ENCODE measurements around the gene PDSS2.
"Not testable (repeated sequence)": the region's sequence is repeated elsewhere in the genome, so short reads cannot be mapped to it uniquely, and the experiment has no call there.

Gene PDSS2

DNA sequence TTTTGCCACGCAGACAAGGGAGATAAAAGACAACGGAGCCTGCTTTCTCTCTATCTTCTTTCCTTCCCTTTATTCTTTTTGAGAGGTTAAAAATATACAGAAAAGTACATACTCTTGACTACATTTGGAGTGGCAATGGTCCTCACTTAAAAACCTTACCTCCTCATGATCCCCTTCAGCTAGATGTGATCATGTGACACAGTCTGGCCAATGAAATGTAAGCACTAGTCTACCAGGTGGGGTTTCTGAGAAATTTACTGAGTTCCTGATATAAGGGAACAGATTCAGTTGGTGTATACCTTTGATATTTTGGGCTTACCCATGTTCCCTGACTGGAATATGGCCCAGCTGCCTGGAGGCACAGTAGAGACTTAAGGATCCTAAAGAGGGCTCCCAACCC lies 178.6 kb downstream of the PDSS2 start:
- no peaks in the 10 kb centered on the region for H3K9me3 ChIP-seq (ENCODE audit: control insufficient read depth, insufficient read depth, low read length)
- no peak overlapping the region for H3K9ac ChIP-seq (ENCODE audit: low read depth, low read length)
- H3K4me1 ChIP-seq (ENCODE audit: insufficient read depth, low read length): no peaks in the 10 kb centered on the region; the same call in 1 of the 2 replicates
- H3K36me3 ChIP-seq (ENCODE audit: insufficient read depth, low read length): no peaks in the 10 kb centered on the region

GRCh38 chr6:107280001-107280400 lies 179.4 kb downstream of the PDSS2 start:
- H3K4me1 ChIP-seq (ENCODE audit: insufficient read depth, low read length); H3K9me3 ChIP-seq (ENCODE audit: control insufficient read depth, insufficient read depth, low read length); H3K9ac ChIP-seq (ENCODE audit: low read depth, low read length); H3K36me3 ChIP-seq (ENCODE audit: insufficient read depth, low read length): not testable (repeated sequence)

- no peaks in the 10 kb centered on the region for H3K9me3 ChIP-seq (ENCODE audit: control insufficient read depth, insufficient read depth, low read length)
- H3K9ac ChIP-seq (ENCODE audit: low read depth, low read length): no peak overlapping the region
- no peaks in the 10 kb centered on the region for H3K4me1 ChIP-seq (ENCODE audit: insufficient read depth, low read length)
- no peaks in the 10 kb centered on the region for H3K36me3 ChIP-seq (ENCODE audit: insufficient read depth, low read length)
Measured at GRCh38 chr6:107275330-107275865, 184.0 kb downstream of the PDSS2 start.

GRCh38 chr6:107274288-107274687 lies 185.1 kb downstream of the PDSS2 start:
- Histone ChIP-seq H3K9me3 (ENCODE audit: control insufficient read depth, insufficient read depth, low read length) (no peaks in the 10 kb centered on the region), H3K9ac (ENCODE audit: low read depth, low read length) (no peak overlapping the region), H3K36me3 (ENCODE audit: insufficient read depth, low read length) (no peaks in the 10 kb centered on the region), H3K4me1 (ENCODE audit: insufficient read depth, low read length) (no peaks in the 10 kb centered on the region)

GRCh38 chr6:107272246-107272645 lies 187.1 kb downstream of the PDSS2 start:
- no peaks in the 10 kb centered on the region for H3K9me3 ChIP-seq (ENCODE audit: control insufficient read depth, insufficient read depth, low read length)
- H3K36me3 ChIP-seq (ENCODE audit: insufficient read depth, low read length): no peaks in the 10 kb centered on the region
- H3K9ac ChIP-seq (ENCODE audit: low read depth, low read length): no peak overlapping the region
- peaks cover under 1% of the 10 kb centered on the region; the same call in 1 of the 2 replicates for H3K4me1 ChIP-seq (ENCODE audit: insufficient read depth, low read length)

DNA sequence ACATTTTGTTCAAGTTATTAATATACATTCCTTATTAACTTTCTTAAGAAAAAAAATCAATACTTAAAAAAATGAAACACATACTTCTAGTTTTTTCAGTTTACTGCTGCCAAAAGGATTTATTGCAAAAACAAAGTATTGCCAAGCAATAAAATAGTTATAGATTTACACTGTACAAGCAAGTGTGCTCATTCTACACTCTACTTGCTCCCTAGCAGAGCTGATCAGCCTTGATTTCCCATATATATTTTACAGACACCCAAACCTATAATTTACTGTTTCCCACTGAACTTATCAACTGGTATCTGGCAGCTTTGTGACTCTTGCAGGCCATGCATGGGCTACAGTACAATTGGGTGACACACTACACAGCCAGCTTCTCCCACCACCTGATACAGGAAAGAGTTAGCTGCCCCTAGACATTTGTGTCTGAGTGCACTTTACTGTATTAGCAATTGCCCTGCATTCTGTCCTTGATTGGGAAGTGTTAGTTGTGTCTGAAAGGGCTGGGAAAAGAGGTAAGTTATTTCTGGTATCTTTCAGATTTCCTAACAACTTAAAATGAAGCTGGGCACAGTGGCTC lies 188.1 kb downstream of the PDSS2 start:
- no peak overlapping the region for H3K9ac ChIP-seq (ENCODE audit: low read depth, low read length)
- peaks cover 10% of the 10 kb centered on the region for H3K4me1 ChIP-seq (ENCODE audit: insufficient read depth, low read length)
- no peaks in the 10 kb centered on the region for H3K9me3 ChIP-seq (ENCODE audit: control insufficient read depth, insufficient read depth, low read length)
- no peaks in the 10 kb centered on the region for H3K36me3 ChIP-seq (ENCODE audit: insufficient read depth, low read length)

DNA sequence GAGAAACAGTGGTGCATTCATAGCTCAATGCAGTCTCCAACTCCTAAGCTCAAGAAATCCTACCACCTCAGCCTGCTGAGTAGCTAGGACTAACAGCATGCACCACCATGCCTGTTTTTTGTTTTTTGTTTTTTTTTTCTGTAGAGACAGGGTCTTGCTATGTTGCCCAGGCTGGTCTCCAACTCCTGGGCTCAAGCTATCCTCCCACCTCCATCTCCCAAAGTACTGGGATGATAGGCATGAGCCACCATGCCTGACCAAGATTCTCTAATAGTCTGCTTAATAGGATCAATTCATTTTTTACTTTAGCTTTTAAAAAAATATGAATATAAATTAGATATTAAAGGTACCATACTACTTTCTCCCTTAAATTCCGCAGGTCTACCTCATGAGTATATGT lies 191.7 kb downstream of the PDSS2 start:
- Histone ChIP-seq H3K4me1 (ENCODE audit: insufficient read depth, low read length) (peaks cover 13% of the 10 kb centered on the region), H3K36me3 (ENCODE audit: insufficient read depth, low read length) (no peaks in the 10 kb centered on the region), H3K9me3 (ENCODE audit: control insufficient read depth, insufficient read depth, low read length) (no peaks in the 10 kb centered on the region), H3K9ac (ENCODE audit: low read depth, low read length) (no peak overlapping the region)

DNA sequence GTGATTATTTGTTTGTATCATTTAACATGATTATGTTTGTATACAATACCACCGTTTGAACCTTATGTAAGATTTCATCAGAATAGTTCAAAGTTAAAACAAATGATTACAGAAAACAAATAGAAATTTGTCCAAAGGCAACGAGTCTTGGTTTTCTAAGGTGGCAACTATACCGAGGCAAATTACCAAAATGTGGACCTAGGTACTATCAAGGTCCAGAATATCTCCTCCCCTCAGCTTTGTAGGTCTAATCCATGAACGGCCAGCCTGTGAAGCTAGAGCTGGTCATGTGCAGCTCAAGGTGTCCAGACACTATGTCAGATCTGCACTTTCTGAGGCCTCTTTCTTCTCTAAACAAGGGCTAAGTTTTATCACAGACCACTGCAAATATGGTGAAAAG lies 192.4 kb downstream of the PDSS2 start:
- peaks cover 13% of the 10 kb centered on the region for H3K4me1 ChIP-seq (ENCODE audit: insufficient read depth, low read length)
- H3K9ac ChIP-seq (ENCODE audit: low read depth, low read length): no peak overlapping the region
- H3K36me3 ChIP-seq (ENCODE audit: insufficient read depth, low read length): no peaks in the 10 kb centered on the region
- no peaks in the 10 kb centered on the region for H3K9me3 ChIP-seq (ENCODE audit: control insufficient read depth, insufficient read depth, low read length)

- Histone ChIP-seq H3K36me3 (ENCODE audit: insufficient read depth, low read length) (no peaks in the 10 kb centered on the region), H3K9me3 (ENCODE audit: control insufficient read depth, insufficient read depth, low read length) (no peaks in the 10 kb centered on the region), H3K9ac (ENCODE audit: low read depth, low read length) (no peak overlapping the region), H3K4me1 (ENCODE audit: insufficient read depth, low read length) (peaks cover 13% of the 10 kb centered on the region)
Measured at GRCh38 chr6:107266563-107266962, 192.8 kb downstream of the PDSS2 start.

GRCh38 chr6:107264357-107264840 lies 195.0 kb downstream of the PDSS2 start:
- Histone ChIP-seq H3K9ac (ENCODE audit: low read depth, low read length) (no peak overlapping the region), H3K9me3 (ENCODE audit: control insufficient read depth, insufficient read depth, low read length) (no peaks in the 10 kb centered on the region), H3K36me3 (ENCODE audit: insufficient read depth, low read length) (no peaks in the 10 kb centered on the region), H3K4me1 (ENCODE audit: insufficient read depth, low read length) (peaks cover 13% of the 10 kb centered on the region)

- no peaks in the 10 kb centered on the region for H3K4me1 ChIP-seq (ENCODE audit: insufficient read depth, low read length)
- no peaks in the 10 kb centered on the region for H3K9me3 ChIP-seq (ENCODE audit: control insufficient read depth, insufficient read depth, low read length)
- H3K9ac ChIP-seq (ENCODE audit: low read depth, low read length): no peak overlapping the region
- no peaks in the 10 kb centered on the region for H3K36me3 ChIP-seq (ENCODE audit: insufficient read depth, low read length)
Measured at GRCh38 chr6:107259951-107260350, 199.4 kb downstream of the PDSS2 start.

DNA sequence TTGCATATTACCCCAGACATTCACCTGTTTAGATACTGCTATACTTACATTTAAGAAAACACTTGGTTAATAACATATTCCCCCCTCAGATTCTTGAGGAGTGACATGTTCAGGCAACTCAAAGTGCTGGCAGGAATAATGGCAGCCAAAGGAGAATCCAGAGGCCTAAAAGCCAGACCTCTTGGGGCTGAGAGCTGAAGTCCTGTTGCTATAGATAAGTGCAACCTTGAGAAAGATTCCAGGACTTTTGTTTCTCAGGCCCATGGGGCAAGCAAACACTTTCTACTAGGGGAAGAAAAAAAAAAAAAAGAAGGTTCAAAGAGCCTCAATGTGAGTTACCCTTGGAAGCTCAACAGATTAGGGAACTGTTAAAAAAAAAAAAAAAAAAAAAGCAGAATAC lies 211.2 kb downstream of the PDSS2 start:
- Histone ChIP-seq H3K9ac (ENCODE audit: low read depth, low read length) (no peak overlapping the region), H3K4me1 (ENCODE audit: insufficient read depth, low read length) (no peaks in the 10 kb centered on the region), H3K9me3 (ENCODE audit: control insufficient read depth, insufficient read depth, low read length) (no peaks in the 10 kb centered on the region), H3K36me3 (ENCODE audit: insufficient read depth, low read length) (no peaks in the 10 kb centered on the region)

GRCh38 chr6:107246972-107247615 lies 212.3 kb downstream of the PDSS2 start:
- no peaks in the 10 kb centered on the region for H3K4me1 ChIP-seq (ENCODE audit: insufficient read depth, low read length)
- no peak overlapping the region for H3K9ac ChIP-seq (ENCODE audit: low read depth, low read length)
- H3K9me3 ChIP-seq (ENCODE audit: control insufficient read depth, insufficient read depth, low read length): no peaks in the 10 kb centered on the region
- H3K36me3 ChIP-seq (ENCODE audit: insufficient read depth, low read length): no peaks in the 10 kb centered on the region

- Histone ChIP-seq H3K9me3 (ENCODE audit: control insufficient read depth, insufficient read depth, low read length) (no peaks in the 10 kb centered on the region), H3K36me3 (ENCODE audit: insufficient read depth, low read length) (no peaks in the 10 kb centered on the region), H3K4me1 (ENCODE audit: insufficient read depth, low read length) (no peaks in the 10 kb centered on the region; the same call in 1 of the 2 replicates), H3K9ac (ENCODE audit: low read depth, low read length) (no peak overlapping the region)
Measured at GRCh38 chr6:107246249-107246971, 213.0 kb downstream of the PDSS2 start.

Data from ES-I3 (cell line).